Neural cell (in vitro differentiated cells): ENCODE results near the gene ENAM. TPM values are rescaled to one million over a fixed set of nuclear protein-coding genes. Genes with fewer than 3 reads are reported as not detected.
A peak's percentile ranks its signal among the peaks of the same experiment; 100 is the strongest.
"Not testable (repeated sequence)": the region's sequence is repeated elsewhere in the genome, so short reads cannot be mapped to it uniquely, and the experiment has no call there.

Experiments used
- H2AFZ ChIP-seq: fragments of 200-600, 300-800 bp; sonication (generic), shearing (Covaris generic); 2 replicates; pipeline ENCODE4 v1.6.0; 2014; ENCODE audit warnings: low read depth, mild to moderate bottlenecking, antibody characterized with exemption, low read length, moderate library complexity
- H3F3A ChIP-seq: fragments of 200-600 bp; shearing (Covaris generic); 2 replicates; pipeline ENCODE4 v1.6.1; 2016; ENCODE audit warnings: mild to moderate bottlenecking, moderate library complexity, mixed read lengths, antibody characterized with exemption, low read length; ENCODE audit not compliant: insufficient read depth, poor library complexity, severe bottlenecking
- H3K27ac ChIP-seq: fragments of 200-600, 300-800 bp; sonication (generic), shearing (Covaris generic); 2 replicates; pipeline ENCODE4 v1.5.1; 2014; ENCODE audit warnings: mild to moderate bottlenecking, low read length, moderate library complexity
- H3K27me3 ChIP-seq: fragments of 300-800, 200-600 bp; sonication (generic), shearing (Covaris generic); 2 replicates; pipeline ENCODE4 v1.6.0; 2014; ENCODE audit warnings: mild to moderate bottlenecking, low read depth, low read length, moderate library complexity; ENCODE audit not compliant: insufficient read depth
- H3K36me3 ChIP-seq: fragments of 300-800, 200-600 bp; sonication (generic), shearing (Covaris generic); 2 replicates; pipeline ENCODE4 v1.5.1; 2014; ENCODE audit warnings: mild to moderate bottlenecking, antibody characterized with exemption, low read length, moderate library complexity; ENCODE audit not compliant: insufficient read depth
- H3K4me2 ChIP-seq: fragments of 300-800, 200-600 bp; sonication (generic), shearing (Covaris generic); 2 replicates; pipeline ENCODE4 v1.6.0; 2014; ENCODE audit warnings: mild to moderate bottlenecking, low read length
- H3K4me3 ChIP-seq: fragments of 300-800, 200-600 bp; sonication (generic), shearing (Covaris generic); 2 replicates; pipeline ENCODE4 v1.5.1; 2014; ENCODE audit warnings: mild to moderate bottlenecking, low read length, moderate library complexity
- H3K79me2 ChIP-seq: fragments of 200-600 bp; shearing (Covaris generic); replicated peaks from 2 replicates; pipeline ENCODE4 v1.6.0; 2014; ENCODE audit warnings: mild to moderate bottlenecking, low read length, moderate library complexity; ENCODE audit not compliant: insufficient read depth
- H3K9ac ChIP-seq: fragments of 300-800, 200-600 bp; sonication (generic), shearing (Covaris generic); 2 replicates; pipeline ENCODE4 v1.6.1; 2016; ENCODE audit warnings: mild to moderate bottlenecking, low read length, mixed read lengths
- H3K9me2 ChIP-seq: fragments of 200-600 bp; shearing (Covaris generic); 2 replicates; pipeline ENCODE4 v1.6.1; 2016; ENCODE audit warnings: mild to moderate bottlenecking, low read length, mixed read lengths; ENCODE audit not compliant: insufficient read depth
- H3K9me3 ChIP-seq: fragments of 200-600, 300-800 bp; sonication (generic), shearing (Covaris generic); 2 replicates; pipeline ENCODE4 v1.6.1; 2016; ENCODE audit warnings: mild to moderate bottlenecking, mixed run types, low read length, moderate library complexity, mixed read lengths
- H4K20me1 ChIP-seq: fragments of 200-600 bp; shearing (Covaris generic); 2 replicates; pipeline ENCODE4 v1.6.1; 2016; ENCODE audit warnings: mild to moderate bottlenecking, mixed run types; ENCODE audit not compliant: insufficient read depth
- CTCF ChIP-seq: fragments of 450-650 bp; IDR thresholded peaks from 2 replicates; pipeline ENCODE4 v1.5.1; 2014; ENCODE audit warnings: antibody characterized with exemption, mild to moderate bottlenecking, moderate library complexity; ENCODE audit not compliant: poor library complexity, severe bottlenecking
- EP300 ChIP-seq: fragments of 450-650 bp; conservative IDR thresholded peaks from 2 replicates; pipeline ENCODE4 v1.6.1; 2014; ENCODE audit warnings: antibody characterized with exemption, mild to moderate bottlenecking, moderate library complexity; ENCODE audit not compliant: poor library complexity, severe bottlenecking
- EZH2 ChIP-seq: fragments of 200-600, 300-800 bp; shearing (Covaris generic), sonication (generic); IDR thresholded peaks from 2 replicates; pipeline ENCODE4 v1.6.1; 2014; ENCODE audit warnings: antibody characterized with exemption, low read length, borderline replicate concordance, mild to moderate bottlenecking; ENCODE audit not compliant: insufficient read depth, poor library complexity, severe bottlenecking
- MXI1 ChIP-seq: fragments of 450-650 bp; conservative IDR thresholded peaks from 2 replicates; pipeline ENCODE4 v1.6.1; 2014; ENCODE audit warnings: antibody characterized with exemption, mild to moderate bottlenecking; ENCODE audit not compliant: poor library complexity, severe bottlenecking
- POLR2AphosphoS5 ChIP-seq: IDR thresholded peaks from 2 replicates; pipeline ENCODE4 v1.6.1; 2012
- RAD21 ChIP-seq: fragments of 450-650 bp; conservative IDR thresholded peaks from 2 replicates; pipeline ENCODE4 v1.6.1; 2014; ENCODE audit warnings: antibody characterized with exemption, mild to moderate bottlenecking, moderate library complexity
- REST ChIP-seq: IDR thresholded peaks from 2 replicates; pipeline ENCODE4 v1.6.1; 2012; ENCODE audit warnings: borderline replicate concordance
- SMC3 ChIP-seq: fragments of 450-650 bp; conservative IDR thresholded peaks from 2 replicates; pipeline ENCODE4 v1.6.1; 2014; ENCODE audit warnings: antibody characterized with exemption, mild to moderate bottlenecking, moderate library complexity; ENCODE audit not compliant: poor library complexity
- TAF1 ChIP-seq: IDR thresholded peaks from 2 replicates; pipeline ENCODE4 v1.6.1; 2012; ENCODE audit warnings: low read depth
- polyA plus RNA-seq: library from polyadenylated mRNA; depleted of rRNA; stranded (reverse); fragments of >200 nt; gene quantifications from 2 replicates; pipeline ENCODE4 v1.2.3, GENCODE V29; 2014

ENAM gene
- polyA plus RNA-seq, 1 donor from 2014 or later = not detected

- H2AFZ ChIP-seq = no peak overlapping the region
- H3K36me3 ChIP-seq = no peaks in the 10 kb centered on the region
- no peaks in the 10 kb centered on the region for H4K20me1 ChIP-seq
- no peak overlapping the region for H3K4me2 ChIP-seq
- no peaks in the 10 kb centered on the region for H3K79me2 ChIP-seq
- no peak overlapping the region for H3K4me3 ChIP-seq
- no peaks in the 10 kb centered on the region for H3K27me3 ChIP-seq
- H3K27ac ChIP-seq = peak overlapping the region; percentile 41
- no peaks in the 10 kb centered on the region for H3K9me3 ChIP-seq
- H3K9ac ChIP-seq = no peak overlapping the region
- no peaks in the 10 kb centered on the region for H3F3A ChIP-seq
- TF ChIP-seq TAF1 (no peak), POLR2AphosphoS5 (peak; percentile 38)
- H3K9me2 ChIP-seq = no peaks in the 10 kb centered on the region
These were observed 8.8 kb downstream of the ENAM start for GRCh38 chr4:70637239-70637913.

- TF ChIP-seq EP300 = no peak
- no peak for TF ChIP-seq TAF1
- no peak for TF ChIP-seq RAD21
- no peak for TF ChIP-seq REST
- TF ChIP-seq MXI1 = no peak
- no peak for TF ChIP-seq POLR2AphosphoS5
- TF ChIP-seq SMC3 = no peak
- TF ChIP-seq CTCF = no peak
- no peak for TF ChIP-seq EZH2
- Histone ChIP-seq H3F3A (no peaks in the 10 kb centered on the region), H3K4me2 (no peak overlapping the region), H3K27ac (no peak overlapping the region), H4K20me1 (no peaks in the 10 kb centered on the region), H3K4me3 (no peak overlapping the region), H2AFZ (no peak overlapping the region), H3K36me3 (no peaks in the 10 kb centered on the region), H3K79me2 (no peaks in the 10 kb centered on the region), H3K9me2 (no peaks in the 10 kb centered on the region), H3K27me3 (no peaks in the 10 kb centered on the region), H3K9me3 (no peaks in the 10 kb centered on the region), H3K9ac (no peak overlapping the region)
These were observed 11.6 kb downstream of the ENAM start for GRCh38 chr4:70640192-70640591.

- H3K4me3 ChIP-seq, H3K4me2 ChIP-seq, H3K9ac ChIP-seq, H3K9me2 ChIP-seq, H4K20me1 ChIP-seq, H3F3A ChIP-seq, H3K9me3 ChIP-seq, H2AFZ ChIP-seq, H3K79me2 ChIP-seq, H3K27ac ChIP-seq, H3K27me3 ChIP-seq, H3K36me3 ChIP-seq: not testable (repeated sequence)
These were observed 22.2 kb downstream of the ENAM start for GRCh38 chr4:70650741-70651140.
